GM23338 (cell line): ENCODE data around the gene PTPRN2. TPM values are rescaled to one million over a fixed set of nuclear protein-coding genes. Genes with fewer than 3 reads are reported as not detected.

Source experiments
- ATAC-seq: fragments of 200-7000 bp; cut with Tn5 transposase; 3 replicates; pipeline ENCODE4 v1.9.1; 2020
- DNase-seq: peaks from one replicate; pipeline ENCODE4 v3.0.0-alpha.2; 2015; ENCODE audit warnings: low spot score
- H2AFZ ChIP-seq: fragments of 200-600 bp; sonication (generic); 2 replicates; pipeline ENCODE4 v1.8.0; 2016; ENCODE audit warnings: antibody characterized with exemption, mild to moderate bottlenecking, moderate library complexity
- H3F3A ChIP-seq: fragments of 200-600 bp; sonication (generic); replicated peaks from 2 replicates; pipeline ENCODE4 v1.8.0; 2017; ENCODE audit warnings: antibody characterized with exemption, mixed run types, low read depth
- H3K27ac ChIP-seq: fragments of 200-600 bp; sonication (generic); 2 replicates; pipeline ENCODE4 v1.6.1; 2016; ENCODE audit warnings: low read depth
- H3K27me3 ChIP-seq: fragments of 200-600 bp; sonication (generic); 2 replicates; pipeline ENCODE4 v1.8.0; 2016; ENCODE audit warnings: mild to moderate bottlenecking, mixed run types, moderate library complexity; ENCODE audit not compliant: insufficient read depth
- H3K36me3 ChIP-seq: fragments of 200-600 bp; sonication (generic); 2 replicates; pipeline ENCODE4 v1.8.0; 2016; ENCODE audit warnings: mild to moderate bottlenecking; ENCODE audit not compliant: insufficient read depth
- H3K4me1 ChIP-seq: fragments of 200-600 bp; sonication (generic); 2 replicates; pipeline ENCODE4 v1.8.0; 2016; ENCODE audit warnings: mild to moderate bottlenecking, moderate library complexity; ENCODE audit not compliant: insufficient read depth
- H3K4me2 ChIP-seq: fragments of 200-600 bp; sonication (generic); 2 replicates; pipeline ENCODE4 v1.7.1; 2017; ENCODE audit warnings: mixed run types
- H3K4me3 ChIP-seq: fragments of 200-600 bp; sonication (generic); 2 replicates; pipeline ENCODE4 v1.6.1; 2016; ENCODE audit warnings: mixed run types
- H3K79me2 ChIP-seq: fragments of 200-600 bp; sonication (generic); replicated peaks from 2 replicates; pipeline ENCODE4 v1.8.0; 2017; ENCODE audit warnings: mild to moderate bottlenecking; ENCODE audit not compliant: insufficient read depth
- H3K9me2 ChIP-seq: fragments of 200-600 bp; sonication (generic); 2 replicates; pipeline ENCODE4 v1.8.0; 2017; ENCODE audit not compliant: insufficient read depth
- H4K20me1 ChIP-seq: fragments of 200-600 bp; sonication (generic); replicated peaks from 2 replicates; pipeline ENCODE4 v1.8.0; 2017; ENCODE audit warnings: mild to moderate bottlenecking; ENCODE audit not compliant: insufficient read depth
- H3K27ac Mint-ChIP-seq: 2 replicates; pipeline ENCODE4 v1.8.0; 2020; ENCODE audit warnings: inconsistent platforms, mild to moderate bottlenecking, moderate library complexity, mixed read lengths
- H3K27me3 Mint-ChIP-seq: 3 replicates; pipeline ENCODE4 v1.8.0; 2022; ENCODE audit warnings: low read depth, mild to moderate bottlenecking, moderate library complexity, mixed read lengths, inconsistent platforms; ENCODE audit not compliant: insufficient read depth, poor library complexity
- H3K36me3 Mint-ChIP-seq: 3 replicates; pipeline ENCODE4 v1.8.0; 2021; ENCODE audit warnings: low read depth, mild to moderate bottlenecking, inconsistent platforms, moderate library complexity, mixed read lengths
- H3K4me1 Mint-ChIP-seq: 3 replicates; pipeline ENCODE4 v1.8.0; 2020; ENCODE audit warnings: mild to moderate bottlenecking, inconsistent platforms, mixed read lengths
- H3K4me3 Mint-ChIP-seq: 3 replicates; pipeline ENCODE4 v1.8.0; 2021; ENCODE audit warnings: moderate library complexity, mild to moderate bottlenecking, inconsistent platforms, mixed read lengths
- H3K9me3 Mint-ChIP-seq: 3 replicates; pipeline ENCODE4 v1.8.0; 2020; ENCODE audit warnings: moderate library complexity, mild to moderate bottlenecking, inconsistent platforms, mixed read lengths
- CTCF ChIP-seq, 2 experiments: fragments of 200-600 bp in 1 of 2; sonication (generic) in 1 of 2; conservative IDR thresholded peaks; 2 replicates each; pipeline versions ENCODE4 v1.5.1 to v1.6.1; 2016 to 2017; ENCODE audit warnings: antibody characterized with exemption in 2 of 2, low read depth in 2 of 2, mild to moderate bottlenecking in 2 of 2, moderate library complexity in 1 of 2
- NANOG ChIP-seq: IDR thresholded peaks from 2 replicates; pipeline ENCODE4 v1.6.1; 2016; ENCODE audit warnings: antibody characterized with exemption, borderline replicate concordance
- REST ChIP-seq: IDR thresholded peaks from one replicate; pipeline ENCODE4 v1.6.1; 2018; ENCODE audit warnings: antibody characterized with exemption; ENCODE audit not compliant: unreplicated experiment
- STAT1 ChIP-seq: IDR thresholded peaks from one replicate; pipeline ENCODE4 v1.6.1; 2016; ENCODE audit warnings: antibody characterized with exemption; ENCODE audit not compliant: unreplicated experiment
- ZNF462 ChIP-seq: fragments of 250-450 bp; sonication (Bioruptor Pico); IDR thresholded peaks from 2 replicates; pipeline ENCODE4 v1.5.0; 2020; ENCODE audit warnings: mild to moderate bottlenecking, moderate library complexity
- polyA plus RNA-seq: library from polyadenylated mRNA; unstranded; fragments of >200 nt; fragmentation: Nextera tagmentation; extraction: Ambion mirVana; gene quantifications from 2 replicates; pipeline ENCODE4 v1.2.1, GENCODE V29; 2016
- total RNA-seq: library from RNA; depleted of rRNA; stranded (reverse); fragments of >200 nt; shearing (Covaris generic); gene quantifications from 2 replicates; pipeline ENCODE4 v1.2.3, GENCODE V29; 2014

Gene PTPRN2
- total and polyA plus RNA-seq, 2 experiments from 2014 or later: 0.87 to 4.0 TPM

GRCh38 chr7:158410720-158411119 lies 176.9 kb downstream of the PTPRN2 start:
- H3K9me3 Mint-ChIP-seq: peaks cover 79% of the 10 kb centered on the region
- H3K27ac ChIP-seq: no peak overlapping the region

More at GRCh38 chr7:158410720-158411119, 176.9 kb downstream of the PTPRN2 start:
- H3K36me3 ChIP-seq: no peaks in the 10 kb centered on the region
- H3K4me2 ChIP-seq: no peak overlapping the region
- no peak overlapping the region for H3K27ac Mint-ChIP-seq
- no peak for TF ChIP-seq NANOG
- TF ChIP-seq ZNF462 (CRISPR knock-in tag): no peak
- no peak for TF ChIP-seq CTCF (conservative IDR thresholded peaks at IDR 0.05; ENCODE audit: low read depth in 2 of 2)
- TF ChIP-seq STAT1: no peak
- no peak for TF ChIP-seq REST
- no peaks in the 10 kb centered on the region for H3K79me2 ChIP-seq
- no peak overlapping the region for H3K4me3 ChIP-seq
- ATAC-seq (no peak), DNase-seq (no peak)
- no peaks in the 10 kb centered on the region for H3K4me1 ChIP-seq
- H3K9me2 ChIP-seq: no peaks in the 10 kb centered on the region
- peaks cover 18% of the 10 kb centered on the region for H3K27me3 Mint-ChIP-seq
- no peak overlapping the region for H3K4me3 Mint-ChIP-seq
- no peaks in the 10 kb centered on the region for H3K27me3 ChIP-seq
- H3K4me1 Mint-ChIP-seq: peaks cover 2% of the 10 kb centered on the region; the same call in 1 of the 3 replicates
- no peaks in the 10 kb centered on the region for H4K20me1 ChIP-seq
- H2AFZ ChIP-seq: no peak overlapping the region
- H3F3A ChIP-seq: no peaks in the 10 kb centered on the region
- H3K36me3 Mint-ChIP-seq: peaks cover 21% of the 10 kb centered on the region
